Epithelial cell of prostate (primary cell): Measurements from ENCODE around the gene MCTP1.

Experiments
- DNase-seq: peaks from one replicate; pipeline ENCODE4 v3.0.0-alpha.2; 2011; ENCODE audit warnings: low read depth, low spot score
- H3K27ac ChIP-seq: fragments of 450-650 bp; 2 replicates; pipeline ENCODE4 v1.5.1; 2017; ENCODE audit warnings: mild to moderate bottlenecking

MCTP1 gene

GRCh38 chr5:95081982-95082381 is 202.9 kb downstream of the MCTP1 start:
- DNase-seq = peak; percentile 12
- H3K27ac ChIP-seq = peak overlapping the region; percentile 71

GRCh38 chr5:95081500-95081960 is 203.4 kb downstream of the MCTP1 start:
- peak overlapping the region; percentile 71 for H3K27ac ChIP-seq
- DNase-seq = peak; percentile 68

GRCh38 chr5:95080441-95080840 is 204.5 kb downstream of the MCTP1 start:
- DNase-seq = no peak
- no peak overlapping the region for H3K27ac ChIP-seq

- no peak for DNase-seq
- no peak overlapping the region for H3K27ac ChIP-seq
Measured at GRCh38 chr5:95080030-95080429, 204.9 kb downstream of the MCTP1 start.

GRCh38 chr5:95078868-95079267 is 206.0 kb downstream of the MCTP1 start:
- no peak for DNase-seq
- no peak overlapping the region for H3K27ac ChIP-seq

- DNase-seq = no peak
Measured at GRCh38 chr5:95076395-95077185, 208.3 kb downstream of the MCTP1 start.

GRCh38 chr5:95075111-95075510 is 209.8 kb downstream of the MCTP1 start:
- no peak for DNase-seq
- no peak overlapping the region for H3K27ac ChIP-seq

More at GRCh38 chr5:95076395-95077185, 208.3 kb downstream of the MCTP1 start:
- no peak overlapping the region for H3K27ac ChIP-seq

- no peak overlapping the region for H3K27ac ChIP-seq
- no peak for DNase-seq
Measured at GRCh38 chr5:95072281-95072680, 212.6 kb downstream of the MCTP1 start.

- no peak overlapping the region for H3K27ac ChIP-seq
Measured at GRCh38 chr5:95070866-95071265, 214.0 kb downstream of the MCTP1 start.

GRCh38 chr5:95070453-95070852 is 214.4 kb downstream of the MCTP1 start:
- H3K27ac ChIP-seq = no peak overlapping the region

More at GRCh38 chr5:95070866-95071265, 214.0 kb downstream of the MCTP1 start:
- DNase-seq = no peak

GRCh38 chr5:95069948-95070347 is 214.9 kb downstream of the MCTP1 start:
- DNase-seq = no peak
- no peak overlapping the region for H3K27ac ChIP-seq

More at GRCh38 chr5:95070453-95070852, 214.4 kb downstream of the MCTP1 start:
- no peak for DNase-seq

- no peak overlapping the region for H3K27ac ChIP-seq
- no peak for DNase-seq
Measured at GRCh38 chr5:95069021-95069420, 215.9 kb downstream of the MCTP1 start.

GRCh38 chr5:95068289-95068910 is 216.5 kb downstream of the MCTP1 start:
- no peak overlapping the region for H3K27ac ChIP-seq
- no peak for DNase-seq

GRCh38 chr5:95066048-95066447 is 218.8 kb downstream of the MCTP1 start:
- H3K27ac ChIP-seq = no peak overlapping the region
- DNase-seq = no peak

- DNase-seq = no peak
- H3K27ac ChIP-seq = no peak overlapping the region
Measured at GRCh38 chr5:95063492-95063891, 221.4 kb downstream of the MCTP1 start.

- no peak overlapping the region for H3K27ac ChIP-seq
- no peak for DNase-seq
Measured at GRCh38 chr5:95060098-95060497, 224.8 kb downstream of the MCTP1 start.

- DNase-seq = no peak
- H3K27ac ChIP-seq = no peak overlapping the region
Measured at GRCh38 chr5:95059636-95060035, 225.3 kb downstream of the MCTP1 start.

- DNase-seq = no peak
- H3K27ac ChIP-seq = no peak overlapping the region
Measured at GRCh38 chr5:95057615-95058014, 227.3 kb downstream of the MCTP1 start.

- no peak for DNase-seq
- no peak overlapping the region for H3K27ac ChIP-seq
Measured at GRCh38 chr5:95053253-95053652, 231.6 kb downstream of the MCTP1 start.

- no peak for DNase-seq
- H3K27ac ChIP-seq = no peak overlapping the region
Measured at GRCh38 chr5:95050708-95051107, 234.2 kb downstream of the MCTP1 start.

- no peak overlapping the region for H3K27ac ChIP-seq
Measured at GRCh38 chr5:95048628-95049027, 236.3 kb downstream of the MCTP1 start.

More at GRCh38 chr5:95048628-95049027, 236.3 kb downstream of the MCTP1 start:
- DNase-seq = no peak
